Measurements from ENCODE around the gene UBA7. TPM values are rescaled to one million over a fixed set of nuclear protein-coding genes. Genes with fewer than 3 reads are reported as not detected.

Gene UBA7
- total and polyA plus RNA-seq, 2 of the 8 experiments (the other 6 are each of a cell fraction or from before 2014, with no cell fraction given) = 0.34 to 0.65 TPM

- TF ChIP-seq CTCF (IDR thresholded peaks at IDR 0.05; ENCODE audit: control extremely low read depth in 1 of 3, insufficient read depth in 1 of 3, low read depth in 1 of 3, low read length in 3 of 3) = peak; percentile 82 to 91 (median 86)
- no peak for TF ChIP-seq E2F6 (IDR thresholded peaks at IDR 0.05)
These were observed 25.5 kb upstream of the UBA7 start (continued) for GRCh38 chr3:49839193-49839809.
